HG02943 (cell line): ENCODE measurements around the gene FGFR4.

Experiments
- ATAC-seq: cut with Tn5 transposase; IDR thresholded peaks from one replicate; pipeline ENCODE4 v1.9.1; 2021; ENCODE audit warnings: mild to moderate bottlenecking, low read depth, moderate library complexity; ENCODE audit not compliant: unreplicated experiment

The FGFR4 gene

GRCh38 chr5:177083357-177083756, 3.4 kb upstream of the FGFR4 start:
- ATAC-seq = no peak

GRCh38 chr5:177084175-177084574, 2.5 kb upstream of the FGFR4 start:
- ATAC-seq = no peak

- ATAC-seq = no peak
These were observed 596 bp upstream of the FGFR4 start for GRCh38 chr5:177085985-177086653.

GRCh38 chr5:177087398-177088005, 787 bp downstream of the FGFR4 start:
- ATAC-seq = no peak

- ATAC-seq = no peak
These were observed 2.4 kb downstream of the FGFR4 start for GRCh38 chr5:177089127-177089526.

- ATAC-seq = no peak
These were observed 3.3 kb downstream of the FGFR4 start for GRCh38 chr5:177089825-177090641.

GRCh38 chr5:177090813-177091212, 4.1 kb downstream of the FGFR4 start:
- no peak for ATAC-seq

- no peak for ATAC-seq
These were observed 4.5 kb downstream of the FGFR4 start for GRCh38 chr5:177091232-177091631.

GRCh38 chr5:177092178-177093081, 5.7 kb downstream of the FGFR4 start:
- no peak for ATAC-seq

GRCh38 chr5:177093082-177093712, 6.5 kb downstream of the FGFR4 start:
- no peak for ATAC-seq

- no peak for ATAC-seq
These were observed 7.1 kb downstream of the FGFR4 start for GRCh38 chr5:177093803-177094202.

GRCh38 chr5:177094224-177095087, 7.7 kb downstream of the FGFR4 start:
- no peak for ATAC-seq

- ATAC-seq = no peak
These were observed 8.5 kb downstream of the FGFR4 start for GRCh38 chr5:177095088-177095669.

GRCh38 chr5:177096162-177097015, 9.7 kb downstream of the FGFR4 start:
- ATAC-seq = no peak

GRCh38 chr5:177097016-177097985, 10.6 kb downstream of the FGFR4 start:
- no peak for ATAC-seq

- no peak for ATAC-seq
These were observed 11.4 kb downstream of the FGFR4 start for GRCh38 chr5:177098120-177098469.
